ENCODE measurements around the gene RCC2. TPM values are rescaled to one million over a fixed set of nuclear protein-coding genes. Genes with fewer than 3 reads are reported as not detected.

RCC2 gene
- total and polyA plus RNA-seq, 2 donors (not counting 3 experiments of a cell fraction or from before 2014, with no cell fraction given) = 137 to 166 TPM

DNA sequence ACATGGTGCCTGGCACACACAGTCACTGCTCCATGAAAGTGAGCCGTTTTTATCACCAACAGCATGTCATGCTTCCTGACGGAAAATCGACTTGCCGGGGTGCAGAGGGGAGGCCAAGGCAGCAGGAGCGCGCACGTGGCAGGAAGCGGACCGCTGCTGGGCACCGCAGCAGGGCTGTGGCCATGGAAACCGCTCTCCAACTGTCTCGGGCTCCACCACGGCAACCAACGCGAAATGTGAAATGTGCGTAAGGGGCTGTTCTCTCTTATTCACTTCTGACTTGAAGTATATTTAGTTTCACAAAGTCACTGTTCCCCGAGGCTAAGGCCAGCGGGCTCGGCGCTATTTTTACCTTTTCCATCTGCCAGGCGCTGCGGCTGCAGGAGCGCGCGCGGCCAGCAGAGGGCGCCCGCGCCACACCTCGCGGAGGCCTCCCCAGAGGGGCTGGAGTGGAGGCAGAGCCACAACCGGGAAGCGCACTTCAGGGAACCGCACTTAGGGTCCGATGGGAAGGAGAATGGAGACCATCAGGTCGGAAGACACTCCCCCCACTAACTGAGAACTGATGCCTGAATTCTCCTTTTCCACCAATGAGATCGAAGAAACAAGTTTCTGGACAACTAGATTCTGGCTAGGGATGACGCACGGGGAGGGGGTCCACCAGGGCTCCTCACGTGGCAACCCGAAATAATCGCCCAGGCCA lies 19.7 kb downstream of the RCC2 start:
- no peak overlapping the region for H3K4me2 ChIP-seq (ENCODE audit: insufficient read depth, low read length)
- no peak overlapping the region for H3K4me3 ChIP-seq (replicated peaks in 1 of 3; ENCODE audit: insufficient read depth in 1 of 3, low read depth in 1 of 3, low read length in 3 of 3)
- ChIA-PET CTCF (interaction anchor here (1.3 kb wide), 1 partner anchor 8 kb away, joined by 5 read pairs; no protein-coding TSS in a partner anchor), POLR2A (no interaction called here)
- peaks cover 4% of the 10 kb centered on the region for H4K20me1 ChIP-seq (replicated peaks; ENCODE audit: control insufficient read depth, extremely low read depth, insufficient read depth, low read length)
- peaks cover 37 to 57% of the 10 kb centered on the region in 2 experiments for H3K36me3 ChIP-seq (ENCODE audit: control insufficient read depth in 2 of 2, extremely low read depth in 1 of 2, insufficient read depth in 2 of 2, low read length in 2 of 2)
- dilution Hi-C loops (cut with MboI; ENCODE audit: extremely low pct_ligation_motif_present, low sequenced_read_pairs) = no loop called here
- TF ChIP-seq, protein P1, sequence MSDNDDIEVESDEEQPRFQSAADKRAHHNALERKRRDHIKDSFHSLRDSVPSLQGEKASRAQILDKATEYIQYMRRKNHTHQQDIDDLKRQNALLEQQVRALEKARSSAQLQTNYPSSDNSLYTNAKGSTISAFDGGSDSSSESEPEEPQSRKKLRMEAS (IDR thresholded peaks at IDR 0.05; ENCODE audit: insufficient read depth, insufficient read length) = no peak
- TF ChIP-seq, protein P2, sequence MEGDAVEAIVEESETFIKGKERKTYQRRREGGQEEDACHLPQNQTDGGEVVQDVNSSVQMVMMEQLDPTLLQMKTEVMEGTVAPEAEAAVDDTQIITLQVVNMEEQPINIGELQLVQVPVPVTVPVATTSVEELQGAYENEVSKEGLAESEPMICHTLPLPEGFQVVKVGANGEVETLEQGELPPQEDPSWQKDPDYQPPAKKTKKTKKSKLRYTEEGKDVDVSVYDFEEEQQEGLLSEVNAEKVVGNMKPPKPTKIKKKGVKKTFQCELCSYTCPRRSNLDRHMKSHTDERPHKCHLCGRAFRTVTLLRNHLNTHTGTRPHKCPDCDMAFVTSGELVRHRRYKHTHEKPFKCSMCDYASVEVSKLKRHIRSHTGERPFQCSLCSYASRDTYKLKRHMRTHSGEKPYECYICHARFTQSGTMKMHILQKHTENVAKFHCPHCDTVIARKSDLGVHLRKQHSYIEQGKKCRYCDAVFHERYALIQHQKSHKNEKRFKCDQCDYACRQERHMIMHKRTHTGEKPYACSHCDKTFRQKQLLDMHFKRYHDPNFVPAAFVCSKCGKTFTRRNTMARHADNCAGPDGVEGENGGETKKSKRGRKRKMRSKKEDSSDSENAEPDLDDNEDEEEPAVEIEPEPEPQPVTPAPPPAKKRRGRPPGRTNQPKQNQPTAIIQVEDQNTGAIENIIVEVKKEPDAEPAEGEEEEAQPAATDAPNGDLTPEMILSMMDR (IDR thresholded peaks at IDR 0.05; ENCODE audit: extremely low read depth in 1 of 2, insufficient read depth in 1 of 2, low read depth in 1 of 2, low read length in 2 of 2) = peak; percentile 99
- H3K9me3 ChIP-seq (replicated peaks; ENCODE audit: control insufficient read depth, insufficient read depth, low read length) = no peaks in the 10 kb centered on the region
- peaks cover 17% of the 10 kb centered on the region for H3K79me2 ChIP-seq (ENCODE audit: control insufficient read depth, insufficient read depth, low read length)
- no peak overlapping the region for H3K27ac ChIP-seq (ENCODE audit: insufficient read depth, low read depth, low read length)
- H3K9me1 ChIP-seq (replicated peaks; ENCODE audit: control insufficient read depth, extremely low read depth, insufficient read depth, low read length) = no peaks in the 10 kb centered on the region
- no peak overlapping the region for H2AFZ ChIP-seq (ENCODE audit: low read depth, low read length)
- BruUV-seq (replicated peaks) = no TSS peak
- H3K27me3 ChIP-seq (ENCODE audit: control insufficient read depth in 2 of 2, insufficient read depth in 2 of 2, low read length in 2 of 2) = no peaks in the 10 kb centered on the region
- peak; percentile 57 for DNase-seq (ENCODE audit: low read depth, low spot score)
- intact Hi-C loops (cut with micrococcal nuclease) = loop anchor here (1.0 to 2.0 kb wide), 4 partner anchors 19 to 187 kb away; no protein-coding TSS in a partner anchor
- no peaks in the 10 kb centered on the region for H3K4me1 ChIP-seq (ENCODE audit: control insufficient read depth, extremely low read depth, insufficient read depth, low read length)
- H3K9ac ChIP-seq (replicated peaks; ENCODE audit: extremely low read depth, insufficient read depth, low read length) = no peak overlapping the region
- peak; percentile 74 for FAIRE-seq

DNA sequence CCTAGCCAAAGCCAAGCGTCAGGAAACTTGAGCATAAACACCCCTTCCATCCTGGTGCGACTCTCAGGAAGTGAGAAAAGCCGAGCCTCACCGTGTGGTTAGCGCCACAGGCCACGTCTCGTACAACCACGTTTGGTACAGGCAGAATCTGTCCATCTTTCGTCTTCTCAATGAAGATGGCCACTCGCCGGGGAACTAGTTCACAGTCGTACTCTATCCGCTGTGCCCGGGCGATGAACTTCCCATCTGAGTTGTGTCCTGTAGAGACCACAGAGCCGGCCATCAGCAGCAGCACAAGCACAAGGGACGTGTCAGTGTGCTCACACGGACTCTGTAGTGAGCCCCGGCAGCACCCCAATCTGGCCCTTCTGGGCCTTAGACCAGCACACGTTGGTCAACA lies 23.1 kb downstream of the RCC2 start:
- FAIRE-seq = no peak
- POLR2A ChIA-PET = no interaction called here

More for the DNA sequence above, 23.1 kb downstream of the RCC2 start:
- H3K4me1 ChIP-seq (ENCODE audit: control insufficient read depth, extremely low read depth, insufficient read depth, low read length) = no peaks in the 10 kb centered on the region
- H3K9me1 ChIP-seq (replicated peaks; ENCODE audit: control insufficient read depth, extremely low read depth, insufficient read depth, low read length) = no peaks in the 10 kb centered on the region
- intact Hi-C loops (cut with micrococcal nuclease) (no loop called here), dilution Hi-C loops (cut with MboI; ENCODE audit: extremely low pct_ligation_motif_present, low sequenced_read_pairs) (no loop called here)
- CTCF ChIA-PET = no interaction called here
- no peak overlapping the region for H3K9ac ChIP-seq (replicated peaks; ENCODE audit: extremely low read depth, insufficient read depth, low read length)
- H3K4me3 ChIP-seq (replicated peaks in 1 of 3; ENCODE audit: insufficient read depth in 1 of 3, low read depth in 1 of 3, low read length in 3 of 3) = no peak overlapping the region
- H3K9me3 ChIP-seq (replicated peaks; ENCODE audit: control insufficient read depth, insufficient read depth, low read length) = no peaks in the 10 kb centered on the region
- no peak overlapping the region for H3K4me2 ChIP-seq (ENCODE audit: insufficient read depth, low read length)
- DNase-seq (ENCODE audit: low read depth, low spot score) = no peak
- no peak overlapping the region for H3K27ac ChIP-seq (ENCODE audit: insufficient read depth, low read depth, low read length)
- BruUV-seq (replicated peaks) = no TSS peak
- peaks cover 4% of the 10 kb centered on the region for H4K20me1 ChIP-seq (replicated peaks; ENCODE audit: control insufficient read depth, extremely low read depth, insufficient read depth, low read length)
- H3K79me2 ChIP-seq (ENCODE audit: control insufficient read depth, insufficient read depth, low read length) = peaks cover 2% of the 10 kb centered on the region
- H3K27me3 ChIP-seq (ENCODE audit: control insufficient read depth in 2 of 2, insufficient read depth in 2 of 2, low read length in 2 of 2) = no peaks in the 10 kb centered on the region
- peaks cover 48 to 65% of the 10 kb centered on the region in 2 experiments for H3K36me3 ChIP-seq (ENCODE audit: control insufficient read depth in 2 of 2, extremely low read depth in 1 of 2, insufficient read depth in 2 of 2, low read length in 2 of 2)
- no peak overlapping the region for H2AFZ ChIP-seq (ENCODE audit: low read depth, low read length)
- no peak for TF ChIP-seq POLR2AphosphoS5 (IDR thresholded peaks at IDR 0.05; ENCODE audit: insufficient read depth, low read depth, low read length)
